Neuronal stem cell (in vitro differentiated cells): ENCODE results near the gene SLC7A9. TPM values are rescaled to one million over a fixed set of nuclear protein-coding genes. Genes with fewer than 3 reads are reported as not detected.
A peak's percentile ranks its signal among the peaks of the same experiment; 100 is the strongest.
"Not testable (repeated sequence)": the region's sequence is repeated elsewhere in the genome, so short reads cannot be mapped to it uniquely, and the experiment has no call there.

Experiments
- DNase-seq: peaks from one replicate; pipeline ENCODE4 v3.0.0-alpha.2; 2013; ENCODE audit warnings: low spot score
- H2AFZ ChIP-seq: one replicate; pipeline ENCODE4 v1.6.1; 2013; ENCODE audit warnings: mild to moderate bottlenecking, low read length, inconsistent platforms
- H2AK5ac ChIP-seq: 2 replicates; pipeline ENCODE4 v1.6.1; 2013; ENCODE audit warnings: low read depth, mild to moderate bottlenecking, inconsistent platforms, low read length, moderate library complexity, mixed read lengths
- H2BK120ac ChIP-seq: 2 replicates; pipeline ENCODE4 v1.6.1; 2013; ENCODE audit warnings: low read depth, mild to moderate bottlenecking, inconsistent platforms, low read length, moderate library complexity, mixed read lengths
- H2BK12ac ChIP-seq: one replicate; pipeline ENCODE4 v1.6.1; 2013; ENCODE audit warnings: low read length, inconsistent platforms
- H2BK15ac ChIP-seq: 2 replicates; pipeline ENCODE4 v1.6.1; 2013; ENCODE audit warnings: mild to moderate bottlenecking, low read length, inconsistent platforms, mixed read lengths
- H2BK5ac ChIP-seq: one replicate; pipeline ENCODE4 v1.6.1; 2013; ENCODE audit warnings: inconsistent platforms, mild to moderate bottlenecking, low read length, moderate library complexity
- H3K14ac ChIP-seq: one replicate; pipeline ENCODE4 v1.6.1; 2013; ENCODE audit warnings: low read length, inconsistent platforms
- H3K18ac ChIP-seq: 2 replicates; pipeline ENCODE4 v1.6.1; 2013; ENCODE audit warnings: low read length, inconsistent platforms
- H3K23ac ChIP-seq: 2 replicates; pipeline ENCODE4 v1.6.1; 2013; ENCODE audit warnings: low read depth, mild to moderate bottlenecking, mixed read lengths, low read length, inconsistent platforms; ENCODE audit not compliant: poor library complexity
- H3K27ac ChIP-seq: replicated peaks from 3 replicates; pipeline ENCODE4 v1.5.1; 2013; ENCODE audit warnings: low read length, inconsistent platforms
- H3K27me3 ChIP-seq, 3 experiments: 2 replicates each; pipeline ENCODE4 v1.6.1; 2013; ENCODE audit warnings: low read length in 3 of 3, mild to moderate bottlenecking in 2 of 3, inconsistent platforms in 1 of 3, low read depth in 1 of 3, mixed read lengths in 1 of 3, moderate library complexity in 1 of 3; ENCODE audit not compliant: control insufficient read depth in 3 of 3, insufficient read depth in 3 of 3
- H3K36me3 ChIP-seq, 2 donors: replicated peaks in 1 of 2; 2 replicates each; pipeline ENCODE4 v1.6.1; 2013; ENCODE audit warnings: low read length in 2 of 2; ENCODE audit not compliant: control insufficient read depth in 2 of 2, insufficient read depth in 2 of 2
- H3K4ac ChIP-seq: 2 replicates; pipeline ENCODE4 v1.6.1; 2013; ENCODE audit warnings: inconsistent platforms, mild to moderate bottlenecking, low read length, moderate library complexity
- H3K4me1 ChIP-seq, 2 donors: 1 replicate in 1 of 2; 2 replicates in 1 of 2; pipeline ENCODE4 v1.6.1; 2013; ENCODE audit warnings: low read length in 2 of 2, low read depth in 1 of 2; ENCODE audit not compliant: control insufficient read depth in 2 of 2, insufficient read depth in 1 of 2
- H3K4me2 ChIP-seq: one replicate; pipeline ENCODE4 v1.6.1; 2013; ENCODE audit warnings: mild to moderate bottlenecking, low read length, inconsistent platforms; ENCODE audit not compliant: insufficient read depth, poor library complexity, severe bottlenecking
- H3K4me3 ChIP-seq, 2 donors: 2 replicates each; pipeline ENCODE4 v1.5.1; 2013; ENCODE audit warnings: low read length in 2 of 2, mild to moderate bottlenecking in 2 of 2, inconsistent platforms in 1 of 2, moderate library complexity in 1 of 2
- H3K79me1 ChIP-seq: one replicate; pipeline ENCODE4 v1.6.1; 2013; ENCODE audit warnings: low read depth, mild to moderate bottlenecking, inconsistent platforms, low read length, moderate library complexity
- H3K9ac ChIP-seq: one replicate; pipeline ENCODE4 v1.6.1; 2013; ENCODE audit warnings: mild to moderate bottlenecking, low read depth, low read length, inconsistent platforms; ENCODE audit not compliant: poor library complexity
- H3K9me3 ChIP-seq, 2 donors: replicated peaks in 1 of 2; 2 replicates each; pipeline versions ENCODE3 to v1.6.1; 2013; ENCODE audit warnings: low read length in 2 of 2, mild to moderate bottlenecking in 2 of 2, inconsistent platforms in 1 of 2, low read depth in 1 of 2, mixed read lengths in 1 of 2, moderate library complexity in 1 of 2; ENCODE audit not compliant: control insufficient read depth in 2 of 2, insufficient read depth in 1 of 2
- H4K8ac ChIP-seq: one replicate; pipeline ENCODE4 v1.6.1; 2013; ENCODE audit warnings: low read depth, mild to moderate bottlenecking, inconsistent platforms, low read length, moderate library complexity
- H4K91ac ChIP-seq: one replicate; pipeline ENCODE4 v1.6.1; 2013; ENCODE audit warnings: low read length, low read depth, mild to moderate bottlenecking, inconsistent platforms; ENCODE audit not compliant: poor library complexity
- WGBS, 2 donors: extraction: QIAGEN DNeasy Blood & Tissue Kit; methylation state at CpG; one replicate each; pipeline ENCODE4 v1.1.7; 2013; ENCODE audit warnings: missing lambda C conversion rate in 2 of 2, mixed read lengths in 1 of 2; ENCODE audit not compliant: insufficient read length in 2 of 2, insufficient replicate concordance in 1 of 2; ENCODE audit errors: extremely low coverage in 2 of 2; 5-methylcytosine and 5-hydroxymethylcytosine counted together
- small RNA-seq: library from polyadenylated mRNA; stranded (forward); fragments of <200 nt; extraction: miRNeasy Mini kit (QIAGEN cat#:217004); gene quantifications from one replicate; pipeline ENCODE3, GENCODE V24; 2013; ENCODE audit not compliant: insufficient read depth

Gene SLC7A9

DNA sequence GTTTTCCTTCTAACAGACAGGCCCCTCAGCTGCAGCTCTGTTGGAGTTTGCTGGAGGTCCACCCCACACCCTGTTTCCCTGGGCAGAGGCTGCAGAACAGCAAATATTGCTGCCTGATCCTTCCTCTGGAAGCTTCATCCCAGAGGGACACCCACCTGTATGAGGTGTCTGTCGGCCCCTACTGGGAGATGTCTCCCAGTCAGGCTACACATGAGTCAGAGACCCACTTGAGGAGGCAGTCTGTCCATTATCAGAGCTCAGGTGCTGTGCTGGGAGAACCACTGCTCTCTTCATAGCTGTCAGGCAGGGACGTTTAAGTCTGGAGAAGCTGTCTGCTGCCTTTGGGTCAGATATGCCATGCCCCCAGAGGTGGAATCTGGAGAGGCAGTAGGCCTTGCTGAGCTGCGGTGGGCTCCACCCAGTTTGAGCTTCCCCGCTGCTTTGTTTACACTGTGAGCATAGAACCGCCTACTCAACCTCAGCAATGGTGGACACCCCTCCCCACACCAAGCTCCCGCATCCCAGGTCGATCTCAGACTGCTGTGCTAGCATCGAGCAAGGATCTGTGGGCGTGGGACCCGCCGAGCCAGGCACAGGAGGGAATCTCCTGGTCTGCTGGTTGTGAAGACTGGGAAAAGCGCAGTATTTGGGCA lies 82.3 kb downstream of the SLC7A9 start:
- Histone ChIP-seq H2BK12ac (peak overlapping the region; percentile 41), H2AFZ (peak overlapping the region; percentile 52), H4K8ac (peak overlapping the region; percentile 43), H3K18ac (peak overlapping the region; percentile 38)
- not testable (repeated sequence) for H3K4me3 ChIP-seq, H3K9ac ChIP-seq, H2BK5ac ChIP-seq, H2BK15ac ChIP-seq, H3K23ac ChIP-seq, H3K4me2 ChIP-seq, DNase-seq, H3K27ac ChIP-seq, H2AK5ac ChIP-seq, H3K4me1 ChIP-seq, H4K91ac ChIP-seq, H3K14ac ChIP-seq, H3K9me3 ChIP-seq, H3K27me3 ChIP-seq, H3K79me1 ChIP-seq, H3K36me3 ChIP-seq, H2BK120ac ChIP-seq, H3K4ac ChIP-seq
- WGBS, 2 donors = no CpG with 5 or more reads among the region's 12 CpGs

DNA sequence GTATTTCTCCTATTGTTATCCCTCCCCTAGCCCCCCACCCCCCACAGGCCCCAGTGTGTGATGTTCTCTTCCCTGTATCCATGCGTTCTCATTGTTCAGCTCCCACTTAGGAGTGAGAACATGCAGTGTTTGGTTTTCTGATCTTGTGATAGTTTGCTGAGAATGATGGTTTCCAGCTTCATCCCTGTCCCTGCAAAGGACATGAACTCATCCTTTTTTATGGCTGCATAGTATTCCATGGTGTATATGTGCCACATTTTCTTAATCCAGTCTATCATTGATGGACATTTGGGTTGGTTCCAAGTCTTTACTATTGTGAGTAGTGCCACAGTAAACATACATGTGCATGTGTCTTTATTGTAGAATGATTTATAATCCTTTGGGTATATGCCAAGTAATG lies 87.5 kb downstream of the SLC7A9 start:
- H4K8ac ChIP-seq, H2AFZ ChIP-seq, H3K4ac ChIP-seq, DNase-seq, H3K4me1 ChIP-seq, H3K9ac ChIP-seq, H2AK5ac ChIP-seq, H3K14ac ChIP-seq, H2BK5ac ChIP-seq, H2BK15ac ChIP-seq, H3K79me1 ChIP-seq, H3K9me3 ChIP-seq, H3K36me3 ChIP-seq, H3K4me2 ChIP-seq, H4K91ac ChIP-seq, H3K23ac ChIP-seq, H2BK12ac ChIP-seq, H2BK120ac ChIP-seq, H3K4me3 ChIP-seq, H3K27me3 ChIP-seq, H3K18ac ChIP-seq, H3K27ac ChIP-seq: not testable (repeated sequence)
- no CpG with 5 or more reads among the region's 1 CpG for WGBS, 2 donors

DNA sequence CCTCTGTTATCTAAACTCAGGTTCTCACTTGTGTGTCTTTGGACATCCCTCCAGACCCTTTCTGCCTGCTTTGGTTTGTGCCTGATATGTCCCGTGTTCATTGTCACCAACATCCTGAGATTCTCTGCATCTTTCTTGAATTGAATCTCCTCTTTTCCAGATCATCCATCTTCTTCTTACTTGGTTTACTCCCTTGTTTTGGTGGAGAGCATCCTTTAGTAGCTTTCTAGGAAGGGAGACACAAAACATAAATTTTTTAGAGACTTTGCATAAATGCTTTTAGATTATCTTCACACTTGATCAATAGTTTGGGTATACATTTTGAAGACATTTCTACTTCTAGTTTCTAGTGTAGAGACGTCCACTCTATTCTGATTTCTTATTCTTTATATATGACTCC lies 88.3 kb downstream of the SLC7A9 start:
- Histone ChIP-seq H2BK120ac (no peak overlapping the region), H3K4ac (no peak overlapping the region), H3K4me1 (no peaks in the 10 kb centered on the region), H3K18ac (no peak overlapping the region), H3K23ac (no peak overlapping the region), H2AK5ac (no peak overlapping the region), H4K8ac (no peak overlapping the region), H2BK12ac (no peak overlapping the region), H3K9me3 (peaks cover 1 to 5% of the 10 kb centered on the region in 2 donors), H3K27me3 (no peaks in the 10 kb centered on the region), H3K4me3 (no peak overlapping the region), H3K27ac (no peak overlapping the region), H3K14ac (no peak overlapping the region), H2AFZ (no peak overlapping the region), H3K79me1 (no peaks in the 10 kb centered on the region), H4K91ac (no peak overlapping the region), H3K9ac (no peak overlapping the region), H2BK5ac (no peak overlapping the region), H3K4me2 (no peak overlapping the region), H2BK15ac (no peak overlapping the region), H3K36me3 (no peaks in the 10 kb centered on the region)
- WGBS, 2 donors = no CpG with 5 or more reads among the region's 2 CpGs
- no peak for DNase-seq

Small RNA genes lying within 50 kb of the gene (small RNA-seq; reads per million reads assigned to genes)
- gene RN7SKP22 = not detected
